NCI-H187 (cell line): ENCODE results near the gene KCNJ9.
"Not testable (repeated sequence)": the region's sequence is repeated elsewhere in the genome, so short reads cannot be mapped to it uniquely, and the experiment has no call there.

ENCODE experiments used
- DNase-seq, 2 experiments: peaks; one replicate each; lab custom pipeline; 2025; lab: John Stamatoyannopoulos, UW

The KCNJ9 gene

DNA sequence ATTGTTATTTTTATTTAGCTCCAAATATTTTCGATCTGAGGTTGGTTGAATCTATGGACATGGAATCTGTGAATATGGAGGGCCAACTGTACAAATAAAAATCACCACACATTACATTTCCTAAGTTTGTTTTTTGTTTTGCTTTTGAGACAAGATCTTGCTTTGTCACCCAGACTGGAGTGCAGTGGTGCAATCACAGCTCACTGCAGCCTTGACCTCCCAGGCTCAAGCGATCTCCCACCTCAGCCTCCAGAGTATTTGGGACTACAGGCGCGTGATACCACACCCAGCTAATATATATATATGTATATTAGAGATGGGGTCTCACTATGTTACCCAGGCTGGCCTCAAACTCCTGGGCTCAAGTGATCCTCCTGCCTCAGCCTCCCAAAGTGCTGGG is 45.0 kb downstream of the KCNJ9 start:
- DNase-seq: not testable (repeated sequence)

DNA sequence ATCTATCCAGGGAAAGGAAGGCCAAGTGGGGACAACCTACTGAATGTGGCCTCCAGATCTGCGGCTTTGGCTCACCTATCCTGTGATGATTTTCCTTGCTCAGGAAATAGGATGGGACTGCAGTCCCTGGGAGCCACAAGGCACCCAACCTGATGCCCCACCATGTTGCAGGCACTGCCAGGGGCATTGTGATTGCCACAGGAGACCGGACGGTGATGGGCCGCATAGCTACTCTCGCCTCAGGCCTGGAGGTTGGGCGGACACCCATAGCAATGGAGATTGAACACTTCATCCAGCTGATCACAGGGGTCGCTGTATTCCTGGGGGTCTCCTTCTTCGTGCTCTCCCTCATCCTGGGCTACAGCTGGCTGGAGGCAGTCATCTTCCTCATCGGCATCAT is 46.0 kb downstream of the KCNJ9 start:
- DNase-seq: no peak

DNA sequence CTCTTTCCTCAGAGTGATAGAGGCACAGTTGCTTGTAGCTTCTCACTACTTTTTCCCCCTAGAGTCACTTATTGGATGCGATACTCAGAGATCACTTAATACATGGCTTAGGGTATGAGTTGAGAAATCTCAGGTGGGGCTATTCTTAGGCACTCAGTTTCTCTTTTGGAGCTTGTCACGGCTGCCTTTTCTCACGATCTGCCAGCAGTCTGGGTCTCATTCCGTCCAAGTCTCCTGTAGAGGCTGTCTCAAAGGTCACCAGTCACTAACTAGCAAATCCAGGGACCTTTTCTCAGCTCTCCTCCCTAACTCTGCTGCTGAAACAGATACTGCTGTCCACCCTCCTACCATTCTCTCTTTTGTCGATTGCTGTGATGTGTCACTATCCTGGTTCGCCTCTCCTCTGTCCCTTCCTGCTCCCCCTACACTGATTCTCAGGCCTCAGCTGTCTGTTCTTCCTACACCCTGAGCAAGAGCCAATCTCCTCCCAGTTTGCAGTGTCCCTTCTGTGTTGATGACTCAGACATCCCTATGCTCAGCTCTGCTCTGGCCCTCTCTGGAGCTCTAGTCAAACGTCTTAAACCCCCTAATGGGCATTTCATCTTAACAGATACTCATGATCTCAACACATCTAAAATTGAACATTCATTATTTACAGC is 46.7 kb downstream of the KCNJ9 start:
- DNase-seq: no peak

DNA sequence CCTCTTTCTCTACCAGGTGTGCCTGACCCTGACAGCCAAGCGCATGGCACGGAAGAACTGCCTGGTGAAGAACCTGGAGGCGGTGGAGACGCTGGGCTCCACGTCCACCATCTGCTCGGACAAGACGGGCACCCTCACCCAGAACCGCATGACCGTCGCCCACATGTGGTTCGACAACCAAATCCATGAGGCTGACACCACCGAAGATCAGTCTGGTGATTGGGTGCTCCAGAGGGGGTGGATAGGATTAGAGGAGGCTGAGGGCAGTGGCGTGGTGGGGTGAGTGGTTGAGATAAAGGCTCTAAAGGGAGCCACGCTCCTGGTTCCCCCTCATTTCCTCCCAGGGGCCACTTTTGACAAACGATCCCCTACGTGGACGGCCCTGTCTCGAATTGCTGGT is 47.3 kb downstream of the KCNJ9 start:
- DNase-seq: no peak

DNA sequence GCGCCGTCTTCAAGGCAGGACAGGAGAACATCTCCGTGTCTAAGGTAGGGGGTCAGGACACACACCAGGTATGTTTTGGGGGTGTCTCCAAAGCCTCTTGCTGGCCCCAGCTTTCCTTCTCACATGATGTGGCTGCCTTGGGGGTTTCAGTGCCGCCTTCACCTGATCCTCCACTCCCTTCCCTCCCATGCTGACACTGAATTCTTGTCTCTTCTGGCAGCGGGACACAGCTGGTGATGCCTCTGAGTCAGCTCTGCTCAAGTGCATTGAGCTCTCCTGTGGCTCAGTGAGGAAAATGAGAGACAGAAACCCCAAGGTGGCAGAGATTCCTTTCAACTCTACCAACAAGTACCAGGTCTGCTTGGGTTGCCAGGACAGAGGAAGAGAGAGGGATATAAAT is 47.7 kb downstream of the KCNJ9 start:
- DNase-seq: no peak

DNA sequence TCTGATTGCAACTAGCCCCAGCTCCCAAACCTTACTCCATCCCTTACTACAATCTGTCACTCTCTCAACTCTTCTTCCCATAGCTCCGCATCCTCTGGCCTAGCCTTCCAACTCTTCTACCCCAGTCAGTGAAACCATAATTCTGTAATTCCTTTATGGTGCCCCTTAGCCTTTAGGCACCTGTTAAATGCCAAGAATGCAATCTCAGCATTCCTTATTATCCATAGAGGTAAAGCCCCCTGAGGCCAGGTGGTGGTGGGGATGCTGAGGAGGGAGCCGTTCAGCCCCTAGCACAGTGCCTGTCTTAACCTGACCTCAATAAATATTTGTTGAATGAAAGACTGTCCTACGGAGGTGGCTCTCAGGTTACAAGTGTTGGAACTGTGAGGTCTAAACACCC is 48.2 kb downstream of the KCNJ9 start:
- no peak for DNase-seq

DNA sequence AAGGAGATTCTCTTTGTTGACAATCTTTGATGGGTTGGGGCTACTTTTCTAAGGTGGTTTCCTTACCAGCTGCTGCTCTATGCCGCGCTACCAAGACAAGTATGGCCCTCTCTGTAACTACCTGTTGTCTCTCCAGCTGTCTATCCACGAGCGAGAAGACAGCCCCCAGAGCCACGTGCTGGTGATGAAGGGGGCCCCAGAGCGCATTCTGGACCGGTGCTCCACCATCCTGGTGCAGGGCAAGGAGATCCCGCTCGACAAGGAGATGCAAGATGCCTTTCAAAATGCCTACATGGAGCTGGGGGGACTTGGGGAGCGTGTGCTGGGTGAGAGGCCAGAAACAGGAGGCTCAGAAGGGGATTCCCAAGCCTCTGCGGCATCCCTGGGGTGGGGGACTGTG is 48.6 kb downstream of the KCNJ9 start:
- no peak for DNase-seq

DNA sequence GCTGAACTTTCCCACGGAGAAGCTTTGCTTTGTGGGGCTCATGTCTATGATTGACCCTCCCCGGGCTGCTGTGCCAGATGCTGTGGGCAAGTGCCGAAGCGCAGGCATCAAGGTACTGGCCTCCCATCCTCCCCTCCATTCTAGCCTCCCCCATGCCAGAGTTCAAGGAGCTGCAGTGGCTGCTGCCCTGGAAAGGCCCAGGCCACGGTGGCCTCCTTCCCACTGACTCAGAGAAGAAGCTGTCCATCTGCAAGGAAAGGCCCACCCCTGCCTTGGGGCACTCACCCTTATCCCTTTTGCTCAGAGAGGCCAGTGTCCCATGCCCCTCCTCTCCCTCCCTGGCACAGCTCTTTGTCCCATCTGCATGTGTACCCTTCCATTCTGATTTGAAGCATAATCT is 49.1 kb downstream of the KCNJ9 start:
- DNase-seq: no peak

DNA sequence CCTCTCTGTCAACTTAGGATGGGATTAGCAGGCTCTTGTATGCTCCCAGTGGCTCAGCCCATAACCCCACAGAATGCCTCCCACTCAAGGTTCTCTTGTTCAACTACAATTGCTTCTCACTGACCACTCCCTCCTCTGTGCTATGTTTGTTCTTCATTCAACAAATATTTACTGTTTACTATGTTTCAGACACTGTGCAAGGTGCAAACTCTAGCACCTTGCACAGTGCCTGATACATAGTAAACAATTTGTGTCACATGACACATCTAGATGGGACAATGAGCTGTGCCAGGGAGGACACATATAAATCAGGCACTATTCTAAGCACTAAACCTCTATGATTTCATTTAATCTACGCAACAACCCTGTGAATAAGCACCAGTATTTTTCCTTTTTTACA is 49.6 kb downstream of the KCNJ9 start:
- no peak for DNase-seq

DNA sequence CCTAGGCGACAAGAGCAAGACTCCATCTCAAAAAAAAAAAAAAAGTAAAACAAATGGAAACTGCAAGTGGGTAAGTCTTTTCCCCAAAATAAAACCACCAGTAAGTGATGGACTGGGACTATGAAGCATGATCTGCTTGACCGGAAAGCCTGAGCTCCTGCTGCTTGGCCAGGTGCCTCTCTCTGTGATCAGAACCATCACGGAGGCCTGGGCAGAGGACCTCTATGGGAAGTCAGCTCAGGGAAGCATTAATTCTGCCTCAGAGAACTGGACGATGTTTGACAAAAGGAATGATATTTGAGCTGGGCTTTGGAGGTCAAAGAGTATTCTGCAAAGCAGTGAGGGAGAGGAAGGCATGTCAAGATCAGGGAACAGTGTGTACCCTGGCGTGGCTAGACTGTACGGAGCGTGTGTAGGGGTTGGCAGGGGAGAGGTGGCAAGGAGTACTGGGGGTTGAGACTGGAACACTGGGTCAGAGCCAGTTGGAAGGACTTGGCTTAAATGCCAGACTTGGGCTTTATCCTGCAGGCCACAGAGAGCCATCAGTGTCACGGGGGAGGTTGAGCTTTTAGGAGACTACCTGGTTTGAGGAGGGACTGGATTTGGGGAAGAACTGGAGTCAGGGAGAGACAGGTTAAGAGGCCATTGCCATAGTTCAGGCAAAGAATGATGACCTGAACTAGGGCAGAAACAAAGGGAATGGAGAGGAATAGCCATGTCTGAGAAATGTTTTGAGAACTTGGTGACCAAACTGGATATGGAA is 50.6 kb downstream of the KCNJ9 start:
- DNase-seq: no peak

DNA sequence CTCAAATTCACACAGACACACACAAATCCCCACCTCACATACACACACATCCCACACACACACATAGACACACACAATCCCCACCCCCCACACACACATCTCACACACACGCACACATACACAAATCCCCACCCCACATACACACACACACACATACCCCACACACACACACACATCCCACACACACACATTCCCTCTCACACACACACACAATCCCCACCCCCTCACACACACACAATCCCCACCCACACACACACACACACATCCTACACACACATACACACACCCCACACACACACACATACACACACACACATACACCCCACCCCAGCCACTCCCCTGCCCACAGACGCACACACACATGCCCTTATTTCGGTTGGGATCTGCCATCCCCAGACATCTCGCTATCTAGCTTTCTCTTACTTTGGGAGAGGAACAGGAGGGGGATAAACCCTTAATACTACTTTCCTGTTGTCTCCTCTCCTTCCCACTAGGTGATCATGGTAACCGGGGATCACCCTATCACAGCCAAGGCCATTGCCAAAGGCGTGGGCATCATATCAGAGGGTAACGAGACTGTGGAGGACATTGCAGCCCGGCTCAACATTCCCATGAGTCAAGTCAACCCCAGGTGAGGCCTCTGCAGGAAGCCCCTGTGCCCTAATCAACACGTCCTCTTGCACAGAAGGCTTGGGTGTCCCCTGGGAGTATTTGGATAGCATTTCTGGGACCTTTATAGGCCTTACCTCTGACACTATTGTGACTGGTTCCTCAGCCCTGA is 52.8 kb downstream of the KCNJ9 start:
- no peak for DNase-seq

DNA sequence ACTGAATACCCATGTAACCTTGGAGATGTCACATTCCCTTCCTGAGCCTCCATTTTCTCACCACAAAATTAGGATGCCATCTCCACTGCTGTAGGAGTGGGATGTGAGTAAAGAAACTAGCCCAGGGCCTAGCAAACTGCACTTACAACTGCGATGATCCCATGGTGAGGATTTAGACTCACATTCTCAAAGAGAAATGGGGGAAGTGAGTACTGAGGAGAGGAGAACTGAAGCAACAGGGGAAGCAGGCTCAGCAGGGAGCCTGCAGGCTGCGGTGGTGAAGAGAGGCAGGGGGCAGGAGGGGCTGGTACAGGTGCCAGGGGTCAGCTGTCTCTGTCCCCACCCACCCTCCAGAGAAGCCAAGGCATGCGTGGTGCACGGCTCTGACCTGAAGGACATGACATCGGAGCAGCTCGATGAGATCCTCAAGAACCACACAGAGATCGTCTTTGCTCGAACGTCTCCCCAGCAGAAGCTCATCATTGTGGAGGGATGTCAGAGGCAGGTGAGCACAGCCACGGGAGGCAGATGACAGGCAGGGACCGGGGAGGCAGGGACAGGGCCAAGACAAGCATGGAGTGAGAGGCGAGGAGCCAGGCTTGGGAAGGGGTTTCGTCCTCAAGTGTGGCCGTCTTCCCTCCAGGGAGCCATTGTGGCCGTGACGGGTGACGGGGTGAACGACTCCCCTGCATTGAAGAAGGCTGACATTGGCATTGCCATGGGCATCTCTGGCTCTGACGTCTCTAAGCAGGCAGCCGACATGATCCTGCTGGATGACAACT is 53.6 kb downstream of the KCNJ9 start:
- no peak for DNase-seq

DNA sequence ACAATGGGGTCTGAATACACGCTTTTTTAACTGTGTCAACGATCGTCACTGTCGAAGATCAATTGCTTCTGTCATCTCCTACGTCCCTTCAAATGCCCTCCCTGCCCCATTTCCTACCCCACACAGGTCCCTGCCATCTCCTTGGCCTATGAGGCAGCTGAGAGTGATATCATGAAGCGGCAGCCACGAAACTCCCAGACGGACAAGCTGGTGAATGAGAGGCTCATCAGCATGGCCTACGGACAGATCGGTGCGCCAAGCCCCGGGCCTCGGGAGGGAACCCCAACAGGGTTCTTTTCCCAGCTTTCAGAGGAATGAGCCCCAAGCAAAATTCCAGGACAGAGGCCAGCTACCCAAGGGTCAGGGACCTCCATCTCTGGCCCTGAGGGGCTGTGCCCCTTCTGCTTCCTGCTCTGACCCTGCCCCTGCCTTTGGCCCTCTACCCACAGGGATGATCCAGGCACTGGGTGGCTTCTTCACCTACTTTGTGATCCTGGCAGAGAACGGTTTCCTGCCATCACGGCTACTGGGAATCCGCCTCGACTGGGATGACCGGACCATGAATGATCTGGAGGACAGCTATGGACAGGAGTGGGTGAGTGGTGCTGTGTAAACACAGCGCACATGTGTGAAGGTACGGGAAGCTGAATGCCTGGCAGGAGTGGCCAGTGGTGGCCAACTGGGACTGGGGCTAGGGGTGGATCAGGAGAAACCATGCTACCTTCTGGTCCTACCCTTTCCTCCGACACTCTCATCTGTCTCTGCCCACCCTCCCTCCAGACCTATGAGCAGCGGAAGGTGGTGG is 55.0 kb downstream of the KCNJ9 start:
- no peak for DNase-seq

DNA sequence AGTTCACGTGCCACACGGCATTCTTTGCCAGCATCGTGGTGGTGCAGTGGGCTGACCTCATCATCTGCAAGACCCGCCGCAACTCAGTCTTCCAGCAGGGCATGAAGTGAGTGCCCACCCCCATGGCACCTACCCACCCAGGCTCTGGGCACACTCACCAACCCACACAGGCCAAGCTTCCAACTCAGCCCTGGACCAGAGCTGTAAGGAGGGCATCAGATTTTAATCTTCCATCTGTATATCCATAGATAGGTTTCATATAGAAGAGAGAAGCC is 55.5 kb downstream of the KCNJ9 start:
- DNase-seq: no peak

DNA sequence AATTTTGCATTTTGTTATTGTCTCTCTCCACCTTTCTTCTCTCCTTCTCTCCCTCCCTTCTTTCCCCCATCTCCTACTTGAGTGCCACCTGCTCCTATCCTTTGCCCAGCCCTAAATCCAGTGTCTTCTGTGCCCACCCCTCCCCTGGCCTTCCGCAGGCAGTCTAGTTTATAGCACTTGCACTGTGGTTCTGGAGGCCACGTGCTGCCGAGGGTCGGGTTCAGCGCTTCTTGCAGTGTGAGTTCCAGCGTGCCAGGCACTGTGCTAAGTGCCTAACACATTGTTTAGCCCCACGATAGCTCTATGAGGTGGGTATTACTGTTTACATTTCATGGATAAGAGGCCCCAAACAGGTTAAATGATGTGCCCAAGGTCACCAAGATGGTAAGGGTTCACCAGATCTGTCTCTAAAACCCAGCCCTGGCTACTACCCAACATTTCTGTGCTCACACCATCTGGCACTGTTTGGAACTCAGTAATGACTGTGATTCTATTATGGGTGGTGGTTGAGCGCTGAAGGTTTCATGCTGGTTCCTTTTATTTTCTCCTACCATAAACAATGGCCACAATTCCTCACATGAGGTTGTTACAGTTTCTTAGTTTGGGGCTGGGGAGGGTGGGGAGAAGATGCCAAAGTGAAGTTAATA is 56.0 kb downstream of the KCNJ9 start:
- DNase-seq: no peak

DNA sequence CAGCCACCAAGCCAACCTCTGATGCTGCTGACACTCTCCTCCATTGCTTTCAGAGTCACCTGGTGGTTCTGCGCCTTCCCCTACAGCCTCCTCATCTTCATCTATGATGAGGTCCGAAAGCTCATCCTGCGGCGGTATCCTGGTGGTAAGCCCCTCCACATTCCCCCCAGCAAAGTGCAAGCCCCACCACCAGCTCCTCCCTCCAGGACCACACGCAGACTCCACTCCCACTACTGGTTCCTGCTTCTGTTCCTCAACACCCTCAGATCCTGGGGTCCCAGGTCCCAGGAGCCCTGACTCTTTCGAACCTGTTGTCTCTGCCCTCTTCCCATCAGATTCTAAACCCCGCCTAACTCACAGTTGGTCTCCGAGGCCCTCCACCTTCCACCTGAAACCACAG is 58.5 kb downstream of the KCNJ9 start:
- DNase-seq: no peak
